ENCODE measurements around the gene TAF6.

DNA sequence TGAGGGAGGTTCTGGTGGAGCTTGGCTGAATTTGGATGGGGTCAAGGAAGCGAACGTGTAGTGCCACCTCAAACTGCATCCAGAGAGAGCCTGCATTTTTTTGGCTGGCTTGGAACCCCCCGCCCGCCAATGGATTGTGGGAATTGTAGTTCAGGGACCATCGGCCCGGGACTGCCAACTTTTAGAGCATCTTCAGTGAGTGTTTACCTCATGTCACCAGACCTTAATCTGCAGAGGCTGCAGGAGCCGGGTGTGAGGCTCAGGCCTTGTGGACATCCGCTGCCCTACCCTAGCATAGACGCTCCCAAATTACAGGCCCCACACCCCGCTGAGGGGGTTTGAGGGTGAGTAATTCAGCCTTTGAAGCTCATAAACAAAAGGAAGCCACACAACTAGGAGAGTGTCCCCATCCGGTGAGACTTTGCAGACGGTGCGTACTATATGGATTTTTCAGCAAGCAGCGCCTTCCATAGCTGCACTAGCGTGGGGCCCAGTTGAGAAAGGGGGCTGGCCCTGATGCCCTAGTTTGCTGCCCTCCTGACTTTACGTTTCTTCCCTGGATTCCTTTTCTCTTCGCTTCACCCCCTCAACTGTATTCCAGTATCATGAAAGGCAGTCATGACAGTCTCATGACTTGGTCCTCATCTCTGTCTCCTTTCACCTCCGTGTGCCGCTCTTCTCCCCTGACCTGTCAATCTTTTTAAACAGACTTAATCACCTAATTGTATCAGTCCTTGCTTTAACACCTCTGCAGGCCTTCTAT, 993 bp upstream of the TAF6 start:
- no peak for TF ChIP-seq REPIN1 (tag by site-specific recombination; IDR thresholded peaks at IDR 0.05; ENCODE audit: low read depth)
- 0 out of 2 replicates have a peak, but pooled peaks have one; percentile 34 for TF ChIP-seq ZNF777 (tag by site-specific recombination; IDR thresholded peaks at IDR 0.05; ENCODE audit: borderline replicate concordance)
- TF ChIP-seq ZNF558 (tag by site-specific recombination; IDR thresholded peaks at IDR 0.05), result no peak
- TF ChIP-seq CTCF (tag by site-specific recombination; IDR thresholded peaks at IDR 0.05), result no peak; the same call in 1 of the 2 replicates
- TF ChIP-seq, protein P1, sequence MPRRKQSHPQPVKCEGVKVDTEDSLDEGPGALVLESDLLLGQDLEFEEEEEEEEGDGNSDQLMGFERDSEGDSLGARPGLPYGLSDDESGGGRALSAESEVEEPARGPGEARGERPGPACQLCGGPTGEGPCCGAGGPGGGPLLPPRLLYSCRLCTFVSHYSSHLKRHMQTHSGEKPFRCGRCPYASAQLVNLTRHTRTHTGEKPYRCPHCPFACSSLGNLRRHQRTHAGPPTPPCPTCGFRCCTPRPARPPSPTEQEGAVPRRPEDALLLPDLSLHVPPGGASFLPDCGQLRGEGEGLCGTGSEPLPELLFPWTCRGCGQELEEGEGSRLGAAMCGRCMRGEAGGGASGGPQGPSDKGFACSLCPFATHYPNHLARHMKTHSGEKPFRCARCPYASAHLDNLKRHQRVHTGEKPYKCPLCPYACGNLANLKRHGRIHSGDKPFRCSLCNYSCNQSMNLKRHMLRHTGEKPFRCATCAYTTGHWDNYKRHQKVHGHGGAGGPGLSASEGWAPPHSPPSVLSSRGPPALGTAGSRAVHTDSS (tag by site-specific recombination; IDR thresholded peaks at IDR 0.05), result no peak

Data from HEK293 (cell line).